SK-N-SH (cell line): ENCODE results near the gene STAC3. TPM values are rescaled to one million over a fixed set of nuclear protein-coding genes. Genes with fewer than 3 reads are reported as not detected.

Experiments used
- CTCF ChIA-PET: fragments of 300-600, 350-600 bp; formaldehyde crosslinking; extraction: SDS; loops from one replicate; lab custom pipeline; 2021; lab: Yijun Ruan, JAX
- POLR2A ChIA-PET: fragments of 350-600 bp; sonication (Branson Sonifier 250); formaldehyde crosslinking; extraction: SDS; loops from one replicate; lab custom pipeline; 2020; ENCODE audit warnings: antibody characterized with exemption, inconsistent platforms; lab: Yijun Ruan, JAX
- DNase-seq: peaks from one replicate; pipeline ENCODE4 v3.0.0; 2012
- H2AFZ ChIP-seq: fragments of 200-600 bp; sonication (generic); 2 replicates; pipeline ENCODE4 v1.8.1; 2016; ENCODE audit warnings: antibody characterized with exemption, mild to moderate bottlenecking, low read depth
- H3F3A ChIP-seq: fragments of 200-600 bp; sonication (generic); replicated peaks from 2 replicates; pipeline ENCODE3; 2016; ENCODE audit warnings: antibody characterized with exemption, mild to moderate bottlenecking; ENCODE audit not compliant: insufficient read depth
- H3K27ac ChIP-seq, 2 experiments: fragments of 200-500 bp in 1 of 2; fragments of 200-600 bp in 1 of 2; sonication (Bioruptor generic) in 1 of 2; sonication (generic), shearing (Covaris generic) in 1 of 2; 2 replicates each; pipeline versions ENCODE4 v1.5.1 to v1.6.1; 2014 to 2016; ENCODE audit warnings: low read depth in 2 of 2, inconsistent platforms in 1 of 2, low read length in 1 of 2, mild to moderate bottlenecking in 1 of 2, mixed read lengths in 1 of 2
- H3K27me3 ChIP-seq: fragments of 200-600 bp; sonication (generic), shearing (Covaris generic); 2 replicates; pipeline ENCODE4 v1.6.1; 2016; ENCODE audit warnings: mixed run types; ENCODE audit not compliant: insufficient read depth
- H3K36me3 ChIP-seq, 2 experiments: fragments of 200-500 bp in 1 of 2; fragments of 200-600 bp in 1 of 2; sonication (Bioruptor generic) in 1 of 2; sonication (generic) in 1 of 2; replicated peaks in 1 of 2; 2 replicates each; pipeline versions ENCODE3 to v1.5.1; 2014 to 2016; ENCODE audit warnings: low read length in 1 of 2, mild to moderate bottlenecking in 1 of 2; ENCODE audit not compliant: insufficient read depth in 2 of 2, control insufficient read depth in 1 of 2
- H3K4me1 ChIP-seq, 2 experiments: fragments of 200-500 bp in 1 of 2; fragments of 200-600 bp in 1 of 2; sonication (Bioruptor generic) in 1 of 2; sonication (generic), shearing (Covaris generic) in 1 of 2; 2 replicates each; pipeline versions ENCODE4 v1.5.1 to v1.6.1; 2014 to 2016; ENCODE audit warnings: low read depth in 1 of 2, low read length in 1 of 2, mixed run types in 1 of 2; ENCODE audit not compliant: insufficient read depth in 2 of 2, control insufficient read depth in 1 of 2
- H3K4me2 ChIP-seq: fragments of 200-600 bp; sonication (generic), shearing (Covaris generic); 2 replicates; pipeline ENCODE4 v1.6.1; 2017; ENCODE audit warnings: mixed run types
- H3K4me3 ChIP-seq, 2 experiments: fragments of 200-500 bp in 1 of 2; fragments of 200-600 bp in 1 of 2; sonication (Bioruptor generic) in 1 of 2; sonication (generic), shearing (Covaris generic) in 1 of 2; 2 replicates each; pipeline versions ENCODE4 v1.5.1 to v1.8.1; 2014 to 2016; ENCODE audit warnings: low read depth in 2 of 2, inconsistent platforms in 1 of 2, low read length in 1 of 2, mild to moderate bottlenecking in 1 of 2, mixed read lengths in 1 of 2, moderate library complexity in 1 of 2
- H3K79me2 ChIP-seq: fragments of 200-600 bp; sonication (generic); 2 replicates; pipeline ENCODE4 v1.8.1; 2017; ENCODE audit warnings: mild to moderate bottlenecking; ENCODE audit not compliant: insufficient read depth
- H3K9ac ChIP-seq: fragments of 200-600 bp; sonication (generic); 2 replicates; pipeline ENCODE4 v1.6.1; 2017; ENCODE audit warnings: mixed run types
- H3K9me2 ChIP-seq: fragments of 200-600 bp; sonication (generic); 2 replicates; pipeline ENCODE4 v1.6.1; 2017; ENCODE audit warnings: mixed run types
- H3K9me3 ChIP-seq: fragments of 200-600 bp; sonication (generic); 2 replicates; pipeline ENCODE4 v1.6.1; 2017; ENCODE audit warnings: mixed run types, mild to moderate bottlenecking, moderate library complexity
- H4K20me1 ChIP-seq: fragments of 200-600 bp; sonication (generic); 2 replicates; pipeline ENCODE4 v1.6.1; 2017; ENCODE audit warnings: mild to moderate bottlenecking, mixed run types; ENCODE audit not compliant: insufficient read depth
- CHD2 ChIP-seq: fragments of 150-350 bp; IDR thresholded peaks from 2 replicates; pipeline ENCODE4 v1.6.1; 2018; ENCODE audit warnings: low read length; ENCODE audit not compliant: partially characterized antibody
- CTCF ChIP-seq: fragments of 200-600 bp; sonication (generic); IDR thresholded peaks from 2 replicates; pipeline ENCODE4 v1.6.1; 2017; ENCODE audit warnings: antibody characterized with exemption, mild to moderate bottlenecking, moderate library complexity
- EZH2phosphoT487 ChIP-seq: fragments of 200-600 bp; sonication (generic); IDR thresholded peaks from 2 replicates; pipeline ENCODE4 v1.6.1; 2017; ENCODE audit warnings: low read depth, mixed run types, mild to moderate bottlenecking, antibody characterized with exemption, moderate library complexity, borderline replicate concordance
- FOSL2 ChIP-seq: IDR thresholded peaks from 2 replicates; pipeline ENCODE4 v1.4.0; 2012; ENCODE audit warnings: low read depth, mild to moderate bottlenecking, moderate library complexity, borderline replicate concordance
- FOXM1 ChIP-seq: IDR thresholded peaks from 2 replicates; pipeline ENCODE4 v1.4.0; 2012; ENCODE audit warnings: low read depth, mild to moderate bottlenecking
- GATA2 ChIP-seq: sonication (generic); formaldehyde crosslinking; IDR thresholded peaks from 2 replicates; pipeline ENCODE4 v1.5.0; 2020; ENCODE audit warnings: mild to moderate bottlenecking, missing genetic modification reagents
- IRF3 ChIP-seq: fragments of 150-350 bp; IDR thresholded peaks from 2 replicates; pipeline ENCODE4 v1.6.1; 2016; ENCODE audit warnings: mild to moderate bottlenecking, low read depth, low read length
- MEF2A ChIP-seq: IDR thresholded peaks from 2 replicates; pipeline ENCODE4 v1.4.0; 2012; ENCODE audit warnings: low read depth, borderline replicate concordance
- NRF1 ChIP-seq: IDR thresholded peaks from 2 replicates; pipeline ENCODE4 v1.6.1; 2012; ENCODE audit warnings: low read depth, mild to moderate bottlenecking, low read length
- RAD21 ChIP-seq: IDR thresholded peaks from 2 replicates; pipeline ENCODE4 v1.6.1; 2012; ENCODE audit warnings: mild to moderate bottlenecking, low read length
- RCOR1 ChIP-seq: fragments of 150-350 bp; IDR thresholded peaks from 2 replicates; pipeline ENCODE4 v1.6.1; 2017; ENCODE audit warnings: antibody characterized with exemption, low read length
- RFX5 ChIP-seq: IDR thresholded peaks from 2 replicates; pipeline ENCODE4 v1.6.1; 2012; ENCODE audit warnings: mild to moderate bottlenecking, improper control_type of control experiment, low read length
- SIN3A ChIP-seq: IDR thresholded peaks from 2 replicates; pipeline ENCODE4 v1.6.1; 2012; ENCODE audit warnings: low read depth, mild to moderate bottlenecking, low read length, moderate library complexity, borderline replicate concordance
- SMC3 ChIP-seq: IDR thresholded peaks from 2 replicates; pipeline ENCODE4 v1.6.1; 2012; ENCODE audit warnings: low read depth, low read length, improper control_type of control experiment
- TAF1 ChIP-seq: IDR thresholded peaks from 2 replicates; pipeline ENCODE4 v1.6.1; 2012; ENCODE audit warnings: low read depth, mild to moderate bottlenecking, low read length, moderate library complexity, borderline replicate concordance
- TEAD4 ChIP-seq: IDR thresholded peaks from 2 replicates; pipeline ENCODE4 v1.4.0; 2012; ENCODE audit warnings: mild to moderate bottlenecking, borderline replicate concordance; ENCODE audit not compliant: insufficient read depth
- YY1 ChIP-seq: IDR thresholded peaks from 2 replicates; pipeline ENCODE4 v1.4.0; 2012; ENCODE audit warnings: low read depth, mild to moderate bottlenecking
- WGBS: methylation state at CpG from one replicate; pipeline ENCODE4 v1.1.6; 2017; ENCODE audit warnings: low lambda C conversion rate; 5-methylcytosine and 5-hydroxymethylcytosine counted together
- polyA plus RNA-seq, 3 experiments: library from polyadenylated mRNA; depleted of rRNA; stranded (reverse); fragments of >200 nt; gene quantifications; 2 replicates each; pipeline ENCODE4 v1.2.3, GENCODE V29; 2012
- TF ChIP-seq, protein P1 (sequence below): IDR thresholded peaks from 2 replicates; pipeline ENCODE4 v1.4.0; 2012; ENCODE audit warnings: low read depth
- TF ChIP-seq, protein P2 (sequence below): fragments of 150-350 bp; IDR thresholded peaks from 2 replicates; pipeline ENCODE4 v1.6.1; 2017; ENCODE audit warnings: antibody characterized with exemption, low read length, low read depth, borderline replicate concordance
- TF ChIP-seq, protein P3 (sequence below): IDR thresholded peaks from 2 replicates; pipeline ENCODE4 v1.4.0; 2012; ENCODE audit warnings: low read depth, borderline replicate concordance

Gene STAC3
- polyA plus RNA-seq, 1 of the 3 experiments (the other 2 are of a cell fraction), result 0.76 TPM

- TF ChIP-seq TEAD4, result no peak
- TF ChIP-seq GATA2 (CRISPR knock-in tag), result no peak
- TF ChIP-seq, protein P1, sequence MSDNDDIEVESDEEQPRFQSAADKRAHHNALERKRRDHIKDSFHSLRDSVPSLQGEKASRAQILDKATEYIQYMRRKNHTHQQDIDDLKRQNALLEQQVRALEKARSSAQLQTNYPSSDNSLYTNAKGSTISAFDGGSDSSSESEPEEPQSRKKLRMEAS, result no peak
- TF ChIP-seq EZH2phosphoT487, result no peak
Measured at GRCh38 chr12:57194253-57194652, 56.7 kb downstream of the STAC3 start (continued).

- Histone ChIP-seq H3K4me3 (no peak overlapping the region), H3K9me3 (no peaks in the 10 kb centered on the region), H3K9ac (no peak overlapping the region), H4K20me1 (no peaks in the 10 kb centered on the region), H3K4me2 (no peak overlapping the region), H3K27me3 (no peaks in the 10 kb centered on the region), H3K27ac (no peak overlapping the region), H3K9me2 (no peaks in the 10 kb centered on the region), H2AFZ (no peak overlapping the region), H3K36me3 (peaks cover 7 to 88% of the 10 kb centered on the region in 2 experiments), H3F3A (peaks cover 4% of the 10 kb centered on the region), H3K79me2 (no peaks in the 10 kb centered on the region), H3K4me1 (no peaks in the 10 kb centered on the region)
- no peak for TF ChIP-seq SIN3A
- TF ChIP-seq SMC3, result no peak
- no peak for TF ChIP-seq RCOR1
- TF ChIP-seq TAF1, result no peak
- no peak for TF ChIP-seq FOXM1
- no peak for TF ChIP-seq RAD21
- no peak for TF ChIP-seq CHD2
- TF ChIP-seq IRF3, result no peak
- TF ChIP-seq, protein P2, sequence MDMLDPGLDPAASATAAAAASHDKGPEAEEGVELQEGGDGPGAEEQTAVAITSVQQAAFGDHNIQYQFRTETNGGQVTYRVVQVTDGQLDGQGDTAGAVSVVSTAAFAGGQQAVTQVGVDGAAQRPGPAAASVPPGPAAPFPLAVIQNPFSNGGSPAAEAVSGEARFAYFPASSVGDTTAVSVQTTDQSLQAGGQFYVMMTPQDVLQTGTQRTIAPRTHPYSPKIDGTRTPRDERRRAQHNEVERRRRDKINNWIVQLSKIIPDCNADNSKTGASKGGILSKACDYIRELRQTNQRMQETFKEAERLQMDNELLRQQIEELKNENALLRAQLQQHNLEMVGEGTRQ, result no peak
- no peak for TF ChIP-seq RFX5
- TF ChIP-seq YY1, result no peak
- no peak for TF ChIP-seq NRF1
- TF ChIP-seq, protein P3, sequence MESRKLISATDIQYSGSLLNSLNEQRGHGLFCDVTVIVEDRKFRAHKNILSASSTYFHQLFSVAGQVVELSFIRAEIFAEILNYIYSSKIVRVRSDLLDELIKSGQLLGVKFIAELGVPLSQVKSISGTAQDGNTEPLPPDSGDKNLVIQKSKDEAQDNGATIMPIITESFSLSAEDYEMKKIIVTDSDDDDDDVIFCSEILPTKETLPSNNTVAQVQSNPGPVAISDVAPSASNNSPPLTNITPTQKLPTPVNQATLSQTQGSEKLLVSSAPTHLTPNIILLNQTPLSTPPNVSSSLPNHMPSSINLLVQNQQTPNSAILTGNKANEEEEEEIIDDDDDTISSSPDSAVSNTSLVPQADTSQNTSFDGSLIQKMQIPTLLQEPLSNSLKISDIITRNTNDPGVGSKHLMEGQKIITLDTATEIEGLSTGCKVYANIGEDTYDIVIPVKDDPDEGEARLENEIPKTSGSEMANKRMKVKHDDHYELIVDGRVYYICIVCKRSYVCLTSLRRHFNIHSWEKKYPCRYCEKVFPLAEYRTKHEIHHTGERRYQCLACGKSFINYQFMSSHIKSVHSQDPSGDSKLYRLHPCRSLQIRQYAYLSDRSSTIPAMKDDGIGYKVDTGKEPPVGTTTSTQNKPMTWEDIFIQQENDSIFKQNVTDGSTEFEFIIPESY, result no peak
- no peak for TF ChIP-seq FOSL2
- no peak for TF ChIP-seq CTCF
- TF ChIP-seq MEF2A, result no peak
- no peak for TF ChIP-seq TEAD4
- TF ChIP-seq EZH2phosphoT487, result no peak
- WGBS, result 87% methylated on average over 19 of the region's 19 CpGs
- DNase-seq, result no peak
- ChIA-PET POLR2A (no interaction called here), CTCF (interaction anchor here (1.3 to 31.5 kb wide), 4 partner anchors 11 to 70 kb away, joined by 7 to 616 read pairs (median 30); partner anchors contain the start of gene LRP1-AS)
Measured at GRCh38 chr12:57193706-57194245, 57.2 kb downstream of the STAC3 start.
